ENCODE measurements around the gene BHLHA9. TPM values are rescaled to one million over a fixed set of nuclear protein-coding genes. Genes with fewer than 3 reads are reported as not detected.

Gene BHLHA9
- total RNA-seq, 1 donor = not detected

DNA sequence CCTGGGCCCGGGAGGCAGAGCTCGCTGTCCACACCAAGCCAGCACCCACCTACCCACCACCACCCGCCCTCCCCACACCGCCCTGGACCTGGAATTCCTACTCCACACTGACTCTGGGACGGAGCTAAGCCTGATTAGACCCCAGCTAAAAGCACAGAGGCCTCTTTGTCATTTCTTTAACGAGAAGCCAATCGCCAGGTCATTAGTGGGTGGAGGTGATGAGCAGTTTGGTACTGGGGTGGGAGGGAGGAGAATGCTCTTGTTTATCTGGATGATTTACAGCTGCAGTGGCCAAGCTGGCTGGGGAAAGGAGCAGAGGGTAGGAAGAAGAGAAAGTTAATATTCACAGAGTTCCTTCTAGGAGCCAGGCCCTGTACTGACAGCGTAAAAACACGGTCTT, 6.0 kb upstream of the BHLHA9 start:
- H3K4me3 ChIP-seq (ENCODE audit: low read depth, low read length) = no peak overlapping the region
- no peak for DNase-seq (ENCODE audit: low read depth)
- TF ChIP-seq, protein P1, sequence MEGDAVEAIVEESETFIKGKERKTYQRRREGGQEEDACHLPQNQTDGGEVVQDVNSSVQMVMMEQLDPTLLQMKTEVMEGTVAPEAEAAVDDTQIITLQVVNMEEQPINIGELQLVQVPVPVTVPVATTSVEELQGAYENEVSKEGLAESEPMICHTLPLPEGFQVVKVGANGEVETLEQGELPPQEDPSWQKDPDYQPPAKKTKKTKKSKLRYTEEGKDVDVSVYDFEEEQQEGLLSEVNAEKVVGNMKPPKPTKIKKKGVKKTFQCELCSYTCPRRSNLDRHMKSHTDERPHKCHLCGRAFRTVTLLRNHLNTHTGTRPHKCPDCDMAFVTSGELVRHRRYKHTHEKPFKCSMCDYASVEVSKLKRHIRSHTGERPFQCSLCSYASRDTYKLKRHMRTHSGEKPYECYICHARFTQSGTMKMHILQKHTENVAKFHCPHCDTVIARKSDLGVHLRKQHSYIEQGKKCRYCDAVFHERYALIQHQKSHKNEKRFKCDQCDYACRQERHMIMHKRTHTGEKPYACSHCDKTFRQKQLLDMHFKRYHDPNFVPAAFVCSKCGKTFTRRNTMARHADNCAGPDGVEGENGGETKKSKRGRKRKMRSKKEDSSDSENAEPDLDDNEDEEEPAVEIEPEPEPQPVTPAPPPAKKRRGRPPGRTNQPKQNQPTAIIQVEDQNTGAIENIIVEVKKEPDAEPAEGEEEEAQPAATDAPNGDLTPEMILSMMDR (IDR thresholded peaks at IDR 0.05; ENCODE audit: insufficient read depth, low read depth, low read length) = no peak

DNA sequence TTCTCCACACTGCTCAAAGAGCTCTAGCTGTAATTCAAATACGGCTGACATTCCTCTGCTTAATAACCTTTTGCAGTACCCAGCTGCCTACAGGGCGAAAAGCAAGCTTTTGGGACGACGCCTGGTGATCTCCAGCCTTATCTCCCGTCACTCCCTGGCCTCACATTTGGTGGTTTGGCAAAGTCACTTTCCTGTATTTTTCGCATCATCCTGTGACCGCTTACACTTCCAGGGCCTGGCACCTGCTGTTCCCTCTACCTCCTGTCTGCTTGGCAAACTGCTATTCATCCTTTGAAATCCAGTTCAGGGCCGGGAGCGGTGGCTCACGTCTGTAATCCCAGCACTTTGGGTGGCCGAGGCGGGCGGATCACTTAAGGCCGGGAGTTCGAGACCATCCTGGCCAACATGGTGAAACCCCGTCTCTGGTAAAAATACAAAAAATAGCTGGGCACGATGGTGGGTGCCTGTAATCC, 2.7 kb upstream of the BHLHA9 start:
- H3K4me3 ChIP-seq (ENCODE audit: low read depth, low read length) = peak overlapping the region; percentile 73
- TF ChIP-seq, protein P1 (IDR thresholded peaks at IDR 0.05; ENCODE audit: insufficient read depth, low read depth, low read length) = no peak
- peak; percentile 14 for DNase-seq (ENCODE audit: low read depth)

DNA sequence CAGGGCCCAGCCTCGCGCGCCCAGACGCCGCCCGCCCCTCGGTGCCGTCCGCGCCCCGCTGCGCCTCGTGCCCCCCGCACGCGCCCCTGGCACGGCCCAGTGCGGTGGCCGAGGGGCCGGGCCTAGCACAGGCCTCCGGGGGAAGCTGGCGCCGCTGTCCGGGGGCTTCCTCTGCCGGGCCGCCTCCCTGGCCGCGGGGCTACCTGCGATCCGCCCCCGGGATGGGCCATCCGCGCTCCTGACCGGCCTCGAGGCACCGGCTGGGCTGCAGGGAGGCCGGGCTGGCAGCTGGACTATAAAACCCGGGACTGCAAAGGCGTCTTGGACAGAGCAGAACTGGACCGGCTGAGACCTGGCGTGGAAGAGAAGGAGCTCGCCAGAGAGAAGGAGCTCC, 783 bp downstream of the BHLHA9 start:
- H3K4me3 ChIP-seq (ENCODE audit: low read depth, low read length) = no peak overlapping the region
- no peak for DNase-seq (ENCODE audit: low read depth)
- TF ChIP-seq, protein P1 (IDR thresholded peaks at IDR 0.05; ENCODE audit: insufficient read depth, low read depth, low read length) = no peak

DNA sequence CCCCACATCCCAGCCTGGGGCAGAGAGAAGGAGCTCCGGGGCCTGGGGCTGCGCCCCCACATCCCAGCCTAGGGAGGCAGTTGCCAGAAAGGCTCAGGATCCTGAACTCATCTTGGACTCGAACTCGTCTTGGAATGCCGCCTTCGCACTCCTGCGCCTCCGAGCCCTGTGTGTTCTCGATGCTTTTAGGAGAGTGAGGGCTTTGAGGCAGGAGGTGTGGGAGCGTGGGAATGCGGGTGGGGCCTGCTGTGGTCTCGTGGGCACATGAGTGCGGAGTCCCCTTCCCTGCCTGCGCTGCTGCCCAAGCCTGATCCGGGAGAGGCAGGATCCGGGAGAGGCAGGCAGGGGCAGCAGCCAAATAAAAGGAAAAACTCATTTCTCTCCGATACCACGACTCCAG, 1.2 kb downstream of the BHLHA9 start:
- TF ChIP-seq, protein P1 (IDR thresholded peaks at IDR 0.05; ENCODE audit: insufficient read depth, low read depth, low read length) = no peak
- no peak for DNase-seq (ENCODE audit: low read depth)
- H3K4me3 ChIP-seq (ENCODE audit: low read depth, low read length) = no peak overlapping the region

DNA sequence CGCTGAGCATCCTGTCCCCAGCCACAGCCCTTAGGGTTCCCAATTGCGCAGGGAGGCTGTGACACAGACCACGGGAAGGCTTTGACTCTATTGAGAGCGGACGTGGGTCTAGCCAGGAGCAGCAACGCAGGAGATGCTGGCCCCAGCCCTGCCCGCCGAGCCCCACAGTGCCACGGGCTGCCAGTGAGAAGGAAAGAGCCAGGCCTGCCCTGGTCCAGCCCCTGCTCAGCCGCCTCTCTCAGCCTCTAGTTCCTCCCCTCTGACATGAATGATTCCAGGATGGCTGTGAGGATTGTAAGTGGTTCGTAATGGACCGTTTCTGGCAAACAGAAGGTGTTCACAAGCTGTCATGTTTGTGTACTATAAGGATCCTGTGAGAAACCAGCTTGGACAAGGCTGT, 2.5 kb downstream of the BHLHA9 start:
- TF ChIP-seq, protein P1 (IDR thresholded peaks at IDR 0.05; ENCODE audit: insufficient read depth, low read depth, low read length) = no peak
- no peak for DNase-seq (ENCODE audit: low read depth)
- no peak overlapping the region for H3K4me3 ChIP-seq (ENCODE audit: low read depth, low read length)

DNA sequence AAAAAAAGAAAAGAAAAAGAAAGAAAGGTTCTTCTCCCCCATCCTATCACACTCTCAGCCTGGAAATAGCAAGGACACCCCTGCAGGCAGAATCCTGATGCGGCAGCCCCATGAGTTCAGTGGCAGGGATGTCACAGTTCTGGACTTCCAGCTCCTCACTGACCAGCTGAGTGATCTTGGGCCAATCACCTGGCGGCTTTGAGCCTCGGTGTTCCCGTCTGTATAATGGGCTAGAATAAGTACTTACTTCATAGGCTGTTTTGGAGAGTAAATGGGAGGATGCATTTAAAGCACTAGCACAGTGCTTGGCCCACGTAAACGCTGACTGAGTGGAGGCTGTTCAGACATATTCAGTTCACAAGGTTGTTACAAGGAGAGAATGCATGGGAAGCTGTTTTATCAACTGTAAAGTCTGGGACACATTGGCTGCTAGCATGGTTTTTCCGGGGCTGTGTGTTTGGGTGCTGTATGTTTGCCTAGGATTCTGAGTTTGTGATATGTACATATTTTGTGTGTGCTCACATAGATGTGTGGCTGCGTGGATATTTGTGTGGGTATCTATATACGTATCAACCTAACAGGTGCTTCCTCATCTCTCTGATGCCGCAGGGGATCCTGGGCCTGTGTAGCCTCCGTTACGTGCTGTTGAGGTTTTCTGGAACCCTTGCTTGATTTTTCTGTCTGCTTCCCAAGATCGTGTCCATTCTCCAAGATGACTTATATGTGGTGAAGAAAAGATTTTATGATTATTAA, 3.4 kb downstream of the BHLHA9 start:
- TF ChIP-seq, protein P1 (IDR thresholded peaks at IDR 0.05; ENCODE audit: insufficient read depth, low read depth, low read length) = no peak
- no peak for DNase-seq (ENCODE audit: low read depth)
- H3K4me3 ChIP-seq (ENCODE audit: low read depth, low read length) = no peak overlapping the region

DNA sequence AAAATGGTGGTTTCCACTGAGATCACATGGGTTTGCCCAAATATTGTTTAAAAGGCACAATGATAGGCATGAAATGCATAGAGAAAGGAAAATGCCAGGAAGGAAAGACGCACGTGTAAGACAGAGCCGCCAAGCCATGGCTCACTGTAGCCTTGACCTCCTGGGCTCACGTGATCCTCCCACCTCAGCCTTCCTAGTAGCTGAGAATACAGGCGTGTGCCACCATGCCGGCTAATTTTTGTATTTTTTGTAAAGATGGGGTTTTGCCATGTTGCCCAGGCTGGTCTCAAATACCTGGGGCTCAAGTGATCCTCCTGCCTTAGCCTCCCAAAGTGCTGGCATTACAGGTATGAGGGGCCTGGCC, 4.0 kb downstream of the BHLHA9 start:
- H3K4me3 ChIP-seq (ENCODE audit: low read depth, low read length) = no peak overlapping the region
- TF ChIP-seq, protein P1 (IDR thresholded peaks at IDR 0.05; ENCODE audit: insufficient read depth, low read depth, low read length) = no peak
- no peak for DNase-seq (ENCODE audit: low read depth)

Measured in fibroblast of villous mesenchyme (primary cell).